Measurements from ENCODE around the gene PROCA1.
A peak's percentile ranks its signal among the peaks of the same experiment; 100 is the strongest.
"Not testable (repeated sequence)": the region's sequence is repeated elsewhere in the genome, so short reads cannot be mapped to it uniquely, and the experiment has no call there.

The PROCA1 gene

DNA sequence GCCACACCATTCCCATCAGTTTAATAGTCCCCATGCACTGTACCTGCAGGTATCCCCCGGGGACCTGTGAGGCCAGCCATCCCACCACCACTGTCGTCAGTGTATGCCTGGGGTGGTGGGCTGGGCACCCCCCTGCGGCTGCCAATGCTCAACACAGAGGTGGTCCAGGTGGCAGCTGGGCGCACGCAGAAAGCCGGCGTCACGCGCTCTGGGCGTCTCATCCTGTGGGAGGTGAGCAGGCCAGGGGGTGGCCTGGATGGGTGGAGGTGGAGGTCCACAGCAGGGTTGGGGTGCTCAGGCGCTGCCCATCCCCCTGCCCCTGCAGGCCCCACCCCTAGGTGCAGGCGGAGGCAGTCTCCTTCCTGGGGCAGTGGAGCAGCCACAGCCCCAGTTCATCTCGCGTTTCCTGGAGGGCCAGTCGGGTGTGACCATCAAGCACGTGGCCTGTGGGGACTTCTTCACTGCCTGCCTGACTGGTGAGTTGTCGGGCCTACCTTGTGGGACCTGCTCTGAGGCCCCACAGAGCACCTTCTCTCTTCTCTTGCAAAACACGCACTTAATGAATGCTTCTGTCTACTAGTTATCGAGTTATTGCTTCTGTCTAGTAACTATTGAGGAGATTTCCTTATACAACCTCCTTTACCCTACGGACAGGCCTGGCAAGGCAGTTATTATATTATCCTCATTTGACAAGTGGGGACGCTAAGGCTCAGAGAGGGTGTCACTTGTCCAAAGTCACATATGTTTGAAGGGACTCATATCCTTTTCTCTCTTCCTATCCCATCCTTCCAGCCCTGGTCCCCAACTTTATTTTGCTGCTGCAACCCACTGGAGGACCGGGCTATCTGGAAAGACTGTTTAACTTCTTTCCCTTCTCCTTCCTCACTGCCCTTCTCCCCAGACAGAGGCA is 26.3 kb upstream of the PROCA1 start:
- no peak for DNase-seq (ENCODE audit: low read depth)
- H3K4me3 ChIP-seq (ENCODE audit: low read depth, low read length): no peak overlapping the region
- TF ChIP-seq POLR2A (IDR thresholded peaks at IDR 0.05; ENCODE audit: extremely low read depth, insufficient read length) (no peak), MYC (IDR thresholded peaks at IDR 0.05; ENCODE audit: low read depth, low read length) (no peak)
- TF ChIP-seq, protein P1, sequence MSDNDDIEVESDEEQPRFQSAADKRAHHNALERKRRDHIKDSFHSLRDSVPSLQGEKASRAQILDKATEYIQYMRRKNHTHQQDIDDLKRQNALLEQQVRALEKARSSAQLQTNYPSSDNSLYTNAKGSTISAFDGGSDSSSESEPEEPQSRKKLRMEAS (IDR thresholded peaks at IDR 0.05; ENCODE audit: low read depth, low read length): no peak
- TF ChIP-seq, protein P2, sequence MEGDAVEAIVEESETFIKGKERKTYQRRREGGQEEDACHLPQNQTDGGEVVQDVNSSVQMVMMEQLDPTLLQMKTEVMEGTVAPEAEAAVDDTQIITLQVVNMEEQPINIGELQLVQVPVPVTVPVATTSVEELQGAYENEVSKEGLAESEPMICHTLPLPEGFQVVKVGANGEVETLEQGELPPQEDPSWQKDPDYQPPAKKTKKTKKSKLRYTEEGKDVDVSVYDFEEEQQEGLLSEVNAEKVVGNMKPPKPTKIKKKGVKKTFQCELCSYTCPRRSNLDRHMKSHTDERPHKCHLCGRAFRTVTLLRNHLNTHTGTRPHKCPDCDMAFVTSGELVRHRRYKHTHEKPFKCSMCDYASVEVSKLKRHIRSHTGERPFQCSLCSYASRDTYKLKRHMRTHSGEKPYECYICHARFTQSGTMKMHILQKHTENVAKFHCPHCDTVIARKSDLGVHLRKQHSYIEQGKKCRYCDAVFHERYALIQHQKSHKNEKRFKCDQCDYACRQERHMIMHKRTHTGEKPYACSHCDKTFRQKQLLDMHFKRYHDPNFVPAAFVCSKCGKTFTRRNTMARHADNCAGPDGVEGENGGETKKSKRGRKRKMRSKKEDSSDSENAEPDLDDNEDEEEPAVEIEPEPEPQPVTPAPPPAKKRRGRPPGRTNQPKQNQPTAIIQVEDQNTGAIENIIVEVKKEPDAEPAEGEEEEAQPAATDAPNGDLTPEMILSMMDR (IDR thresholded peaks at IDR 0.05; ENCODE audit: low read depth, low read length): no peak

DNA sequence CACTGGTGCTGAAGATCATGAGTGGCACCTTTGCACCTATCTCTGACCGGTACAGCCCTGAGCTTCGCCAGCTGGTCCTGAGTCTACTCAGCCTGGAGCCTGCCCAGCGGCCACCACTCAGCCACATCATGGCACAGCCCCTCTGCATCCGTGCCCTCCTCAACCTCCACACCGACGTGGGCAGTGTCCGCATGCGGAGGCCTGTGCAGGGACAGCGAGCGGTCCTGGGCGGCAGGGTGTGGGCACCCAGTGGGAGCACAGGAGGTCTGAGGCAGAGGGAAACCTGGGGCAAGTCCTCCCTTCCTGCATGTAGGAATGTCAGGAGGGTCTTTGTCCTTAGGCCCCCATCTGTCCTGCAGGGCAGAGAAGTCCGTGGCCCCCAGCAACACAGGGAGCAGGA is 25.6 kb upstream of the PROCA1 start:
- no peak for DNase-seq (ENCODE audit: low read depth)
- TF ChIP-seq, protein P2 (IDR thresholded peaks at IDR 0.05; ENCODE audit: low read depth, low read length): no peak
- TF ChIP-seq MYC (IDR thresholded peaks at IDR 0.05; ENCODE audit: low read depth, low read length): no peak
- TF ChIP-seq, protein P1 (IDR thresholded peaks at IDR 0.05; ENCODE audit: low read depth, low read length): no peak
- no peak for TF ChIP-seq POLR2A (IDR thresholded peaks at IDR 0.05; ENCODE audit: extremely low read depth, insufficient read length)
- no peak overlapping the region for H3K4me3 ChIP-seq (ENCODE audit: low read depth, low read length)

DNA sequence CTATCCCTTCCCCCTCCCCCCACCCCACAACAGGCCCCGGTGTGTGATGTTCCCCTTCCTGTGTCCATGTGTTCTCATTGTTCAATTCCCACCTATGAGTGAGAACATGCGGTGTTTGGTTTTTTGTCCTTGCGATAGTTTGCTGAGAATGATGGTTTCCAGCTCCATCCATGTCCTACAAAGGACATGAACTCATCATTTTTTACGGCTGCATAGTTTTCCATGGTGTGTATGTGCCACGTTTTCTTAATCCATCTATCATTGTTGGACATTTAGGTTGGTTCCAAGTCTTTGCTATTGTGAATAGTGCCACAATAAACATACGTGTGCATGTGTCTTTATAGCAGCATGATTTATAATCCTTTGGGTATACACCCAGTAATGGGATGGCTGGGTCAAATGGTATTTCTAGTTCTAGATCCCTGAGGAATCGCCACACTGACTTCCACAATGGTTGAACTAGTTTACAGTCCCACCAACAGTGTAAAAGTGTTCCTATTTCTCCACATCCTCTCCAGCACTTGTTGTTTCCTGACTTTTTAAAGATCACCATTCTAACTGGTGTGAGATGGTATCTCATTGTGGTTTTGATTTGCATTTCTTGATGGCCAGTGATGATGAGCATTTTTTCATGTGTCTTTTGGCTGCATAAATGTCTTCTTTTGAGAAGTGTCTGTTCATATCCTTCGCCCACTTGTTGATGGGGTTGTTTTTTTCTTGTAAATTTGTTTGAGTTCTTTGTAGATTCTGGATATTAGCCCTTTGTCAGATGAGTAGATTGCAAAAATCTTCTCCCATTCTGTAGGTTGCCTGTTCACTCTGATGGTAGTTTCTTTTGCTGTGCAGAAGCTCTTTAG is 24.5 kb upstream of the PROCA1 start:
- DNase-seq (ENCODE audit: low read depth); H3K4me3 ChIP-seq (ENCODE audit: low read depth, low read length): not testable (repeated sequence)

DNA sequence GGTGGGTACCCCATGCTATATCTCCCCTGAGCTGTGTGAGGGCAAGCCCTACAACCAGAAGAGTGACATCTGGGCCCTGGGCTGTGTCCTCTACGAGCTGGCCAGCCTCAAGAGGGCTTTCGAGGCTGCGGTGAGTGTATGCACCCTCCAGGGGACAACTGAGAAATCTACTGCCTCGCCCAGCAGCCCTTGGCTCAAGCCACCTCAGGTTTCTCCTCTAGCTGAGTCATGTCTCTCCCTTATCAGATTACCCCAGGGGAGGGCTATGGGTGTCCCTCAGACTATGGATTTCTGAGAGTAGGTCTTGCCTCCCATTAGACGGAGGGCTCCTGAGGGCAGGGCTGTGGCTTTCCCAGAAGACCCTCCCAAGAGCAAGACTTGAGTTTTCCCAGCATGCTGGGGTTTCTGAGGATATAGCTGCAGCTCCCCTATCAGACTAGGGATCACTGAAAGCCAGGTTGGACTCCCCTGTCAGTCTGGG is 23.6 kb upstream of the PROCA1 start:
- peak; percentile 52 for DNase-seq (ENCODE audit: low read depth)
- TF ChIP-seq, protein P1 (IDR thresholded peaks at IDR 0.05; ENCODE audit: low read depth, low read length): no peak
- TF ChIP-seq POLR2A (IDR thresholded peaks at IDR 0.05; ENCODE audit: extremely low read depth, insufficient read length) (no peak), MYC (IDR thresholded peaks at IDR 0.05; ENCODE audit: low read depth, low read length) (no peak)
- TF ChIP-seq, protein P2 (IDR thresholded peaks at IDR 0.05; ENCODE audit: low read depth, low read length): no peak
- H3K4me3 ChIP-seq (ENCODE audit: low read depth, low read length): no peak overlapping the region

DNA sequence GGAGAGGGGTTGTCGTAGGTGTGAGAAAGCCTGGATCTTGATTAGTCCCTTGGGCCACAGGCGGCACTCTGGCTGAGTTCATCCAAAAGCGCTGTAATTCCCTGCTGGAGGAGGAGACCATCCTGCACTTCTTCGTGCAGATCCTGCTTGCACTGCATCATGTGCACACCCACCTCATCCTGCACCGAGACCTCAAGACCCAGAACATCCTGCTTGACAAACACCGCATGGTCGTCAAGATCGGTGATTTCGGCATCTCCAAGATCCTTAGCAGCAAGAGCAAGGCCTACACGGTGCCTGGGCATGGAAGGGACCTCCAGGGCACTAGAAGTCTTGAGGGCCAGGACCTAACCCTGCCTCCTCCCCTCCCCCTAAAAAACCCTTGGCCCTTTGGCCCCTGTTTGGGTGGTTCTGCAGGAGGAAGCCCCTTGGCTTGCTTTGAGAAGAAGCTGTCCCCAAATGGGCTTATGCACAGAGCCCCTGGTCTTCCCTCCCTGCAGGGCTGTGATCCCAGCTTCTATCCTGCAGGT is 23.1 kb upstream of the PROCA1 start:
- H3K4me3 ChIP-seq (ENCODE audit: low read depth, low read length): no peak overlapping the region
- TF ChIP-seq, protein P1 (IDR thresholded peaks at IDR 0.05; ENCODE audit: low read depth, low read length): no peak
- TF ChIP-seq, protein P2 (IDR thresholded peaks at IDR 0.05; ENCODE audit: low read depth, low read length): no peak
- no peak for TF ChIP-seq MYC (IDR thresholded peaks at IDR 0.05; ENCODE audit: low read depth, low read length)
- no peak for TF ChIP-seq POLR2A (IDR thresholded peaks at IDR 0.05; ENCODE audit: extremely low read depth, insufficient read length)
- DNase-seq (ENCODE audit: low read depth): no peak

Measured in NB4 (cell line).